ENCODE data around the gene THADA.

- no peak for TF ChIP-seq POLR2A (IDR thresholded peaks at IDR 0.05)
- no peak for TF ChIP-seq EP300 (IDR thresholded peaks at IDR 0.05)
Observed at GRCh38 chr2:43207553-43208300, 388.1 kb downstream of the THADA start.

Data from upper lobe of left lung (tissue), 4 donors.